HAP-1 (cell line): ENCODE data around the gene SLC20A1.
A peak's percentile ranks its signal among the peaks of the same experiment; 100 is the strongest.

Experiments used
- DNase-seq, 2 experiments: peaks; one replicate each; pipeline ENCODE4 v3.0.0-alpha.2; 2016 to 2020; ENCODE audit warnings: low spot score in 2 of 2
- H3K27me3 ChIP-seq: fragments of 250-450 bp; sonication (Bioruptor Pico); 2 replicates; pipeline ENCODE4 v1.5.1; 2020; ENCODE audit warnings: low read depth, mild to moderate bottlenecking, moderate library complexity
- H3K36me3 ChIP-seq: fragments of 250-450 bp; sonication (Bioruptor Pico); replicated peaks from 2 replicates; pipeline ENCODE4 v1.5.1; 2020; ENCODE audit warnings: mild to moderate bottlenecking
- H3K4me1 ChIP-seq: fragments of 250-450 bp; sonication (Bioruptor Pico); 2 replicates; pipeline ENCODE4 v1.5.1; 2020; ENCODE audit warnings: mild to moderate bottlenecking
- H3K4me3 ChIP-seq: fragments of 250-450 bp; sonication (Bioruptor Pico); 2 replicates; pipeline ENCODE4 v1.5.1; 2020; ENCODE audit warnings: mild to moderate bottlenecking, moderate library complexity
- H3K9me3 ChIP-seq: fragments of 250-450 bp; sonication (Bioruptor Pico); 2 replicates; pipeline ENCODE4 v1.5.1; 2020; ENCODE audit warnings: mild to moderate bottlenecking, moderate library complexity
- in situ Hi-C: fragments of 300-500 bp; cut with MboI; formaldehyde crosslinking; loops from 3 replicates; pipeline ENCODE4 v1.14.3; 2020; ENCODE audit warnings: low sequenced_read_pairs, inconsistent platforms, mixed read lengths

Gene SLC20A1

DNA sequence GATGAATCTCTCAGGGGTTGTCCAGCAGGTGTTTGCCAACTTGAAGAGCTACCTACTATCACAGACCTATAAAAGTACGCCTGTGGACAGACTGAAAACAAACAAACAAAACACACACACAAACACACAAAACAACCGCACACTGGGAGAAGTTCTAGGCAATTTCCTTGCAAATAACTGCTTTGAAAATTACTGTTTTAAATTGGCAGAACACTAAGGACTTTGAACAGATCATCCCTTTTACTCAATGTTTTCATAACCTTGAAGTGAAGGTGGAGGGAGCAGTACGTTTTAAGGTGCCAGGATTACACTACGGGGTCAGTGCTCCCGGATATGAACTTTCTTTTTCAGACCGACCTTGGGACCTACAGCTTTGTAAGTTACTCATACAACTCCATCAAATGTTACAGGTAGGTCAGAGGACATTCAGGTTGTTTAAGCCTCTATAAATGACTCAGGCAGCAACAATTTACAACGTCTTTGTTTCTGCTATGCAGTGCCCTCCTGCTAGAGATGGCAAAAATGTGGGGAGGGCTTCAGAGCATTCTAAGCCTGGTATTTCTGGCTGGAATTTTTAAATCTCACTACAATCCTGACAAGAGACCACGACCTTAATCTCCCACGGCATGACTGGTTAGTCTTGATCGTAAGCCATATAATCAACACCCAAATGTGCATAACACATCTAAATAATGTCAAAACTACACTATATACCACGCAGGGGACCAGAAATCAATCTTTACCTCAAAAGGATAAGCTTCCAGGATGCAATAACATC lies 1.4 kb upstream of the SLC20A1 start:
- Histone ChIP-seq H3K36me3 (peaks cover 21% of the 10 kb centered on the region), H3K27me3 (no peaks in the 10 kb centered on the region), H3K4me3 (peak overlapping the region; percentile 79), H3K4me1 (peaks cover 20% of the 10 kb centered on the region), H3K9me3 (no peaks in the 10 kb centered on the region)
- in situ Hi-C loops, result no loop called here
- no peak for DNase-seq

DNA sequence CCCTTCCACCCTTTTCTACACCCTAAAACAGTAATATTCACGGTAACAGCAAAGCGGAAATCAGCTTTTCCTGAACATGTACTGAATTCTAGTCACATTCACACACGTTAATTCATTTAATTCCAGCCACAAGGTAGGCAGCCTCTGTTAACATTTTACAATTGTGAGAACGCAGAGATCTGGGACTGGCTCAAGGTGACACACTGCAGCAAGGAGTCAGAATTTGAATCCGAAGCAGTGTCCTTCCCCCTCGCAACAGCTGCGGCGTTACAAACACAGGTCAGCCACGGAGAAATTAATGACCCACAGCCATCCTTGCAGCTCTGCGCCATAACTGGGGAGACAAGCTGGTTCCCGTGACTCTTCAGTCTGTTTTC lies 818 bp upstream of the SLC20A1 start:
- DNase-seq, result peak in 1 of 2 experiments; percentile 6
- in situ Hi-C loops, result no loop called here
- Histone ChIP-seq H3K4me3 (peak overlapping the region; percentile 79), H3K4me1 (peaks cover 20% of the 10 kb centered on the region), H3K36me3 (peaks cover 27% of the 10 kb centered on the region), H3K9me3 (no peaks in the 10 kb centered on the region), H3K27me3 (no peaks in the 10 kb centered on the region)

DNA sequence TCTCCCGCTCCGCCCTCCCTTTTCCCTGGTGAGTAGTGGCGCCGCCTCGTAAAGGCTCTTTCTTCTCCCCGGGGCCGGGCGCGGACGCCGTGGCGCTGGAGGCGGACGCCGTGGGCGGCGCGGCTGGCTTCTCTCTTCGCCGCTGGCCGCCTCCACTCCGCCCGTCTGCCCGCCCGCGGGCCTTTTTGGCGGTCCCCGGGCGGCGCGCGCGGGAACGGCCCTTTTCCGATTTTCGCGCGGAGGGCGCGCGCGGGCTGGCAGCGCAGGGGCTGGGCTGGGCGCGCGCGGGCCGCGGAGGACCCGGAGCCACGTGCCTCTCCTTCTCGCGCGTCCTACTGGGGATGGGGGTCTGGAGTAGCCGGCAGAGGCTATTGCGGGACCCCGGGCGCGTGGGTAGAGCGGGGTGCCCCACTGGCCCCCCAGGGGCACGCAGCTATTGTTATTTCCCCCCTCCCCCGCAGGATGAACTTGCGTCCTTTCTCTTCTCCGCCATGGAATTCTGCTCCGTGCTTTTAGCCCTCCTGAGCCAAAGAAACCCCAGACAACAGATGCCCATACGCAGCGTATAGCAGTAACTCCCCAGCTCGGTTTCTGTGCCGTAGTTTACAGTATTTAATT lies 472 bp downstream of the SLC20A1 start:
- no peak for DNase-seq
- peak overlapping the region; percentile 79 for H3K4me3 ChIP-seq
- H3K27me3 ChIP-seq, result no peaks in the 10 kb centered on the region
- peaks cover 37% of the 10 kb centered on the region for H3K36me3 ChIP-seq
- no peaks in the 10 kb centered on the region for H3K9me3 ChIP-seq
- in situ Hi-C loops, result no loop called here
- peaks cover 20% of the 10 kb centered on the region for H3K4me1 ChIP-seq

DNA sequence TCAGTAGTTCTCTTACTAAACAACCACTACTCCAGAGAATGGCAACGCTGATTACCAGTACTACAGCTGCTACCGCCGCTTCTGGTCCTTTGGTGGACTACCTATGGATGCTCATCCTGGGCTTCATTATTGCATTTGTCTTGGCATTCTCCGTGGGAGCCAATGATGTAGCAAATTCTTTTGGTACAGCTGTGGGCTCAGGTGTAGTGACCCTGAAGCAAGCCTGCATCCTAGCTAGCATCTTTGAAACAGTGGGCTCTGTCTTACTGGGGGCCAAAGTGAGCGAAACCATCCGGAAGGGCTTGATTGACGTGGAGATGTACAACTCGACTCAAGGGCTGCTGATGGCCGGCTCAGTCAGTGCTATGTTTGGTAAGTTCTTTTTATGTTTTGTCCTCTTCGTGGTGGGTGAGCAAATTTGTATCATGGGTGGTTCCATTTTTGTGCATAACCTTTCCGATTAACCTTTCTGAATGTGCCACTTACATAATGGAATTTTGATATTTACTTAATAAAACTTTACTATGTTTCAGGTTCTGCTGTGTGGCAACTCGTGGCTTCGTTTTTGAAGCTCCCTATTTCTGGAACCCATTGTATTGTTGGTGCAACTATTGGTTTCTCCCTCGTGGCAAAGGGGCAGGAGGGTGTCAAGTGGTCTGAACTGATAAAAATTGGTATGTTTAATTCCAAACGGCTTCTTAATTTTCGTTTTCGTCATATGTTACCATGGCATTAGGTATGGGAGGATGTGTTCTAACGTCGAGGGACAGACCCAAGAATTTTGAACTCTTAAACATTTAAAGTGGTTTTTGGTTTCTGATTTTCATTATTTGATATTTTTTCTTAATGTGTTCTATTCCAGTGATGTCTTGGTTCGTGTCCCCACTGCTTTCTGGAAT lies 1.3 kb downstream of the SLC20A1 start:
- DNase-seq, result peak in 1 of 2 experiments; percentile 30
- Histone ChIP-seq H3K36me3 (peaks cover 45% of the 10 kb centered on the region), H3K4me3 (peak overlapping the region; percentile 79), H3K27me3 (no peaks in the 10 kb centered on the region), H3K9me3 (no peaks in the 10 kb centered on the region), H3K4me1 (peaks cover 20% of the 10 kb centered on the region)
- in situ Hi-C loops, result no loop called here

DNA sequence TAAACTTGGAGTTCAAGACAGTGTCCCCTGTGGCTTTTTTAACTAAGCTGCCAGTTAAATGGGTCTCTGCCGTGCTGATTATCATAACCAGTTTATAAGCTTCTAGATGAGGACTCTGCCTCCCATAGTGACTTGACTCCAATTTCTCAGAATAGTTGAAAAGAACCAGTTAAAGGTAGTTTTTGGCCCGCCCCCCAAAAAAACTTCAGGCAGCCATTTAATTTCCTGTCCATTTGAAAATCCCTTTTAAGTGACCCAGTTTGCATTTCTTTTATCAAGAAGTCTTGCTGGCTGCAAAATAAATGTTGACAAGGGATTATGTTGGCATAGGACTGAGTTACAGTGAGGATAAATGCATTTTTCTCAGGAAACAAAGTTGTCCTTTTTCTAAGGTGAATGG lies 2.3 kb downstream of the SLC20A1 start:
- Histone ChIP-seq H3K27me3 (no peaks in the 10 kb centered on the region), H3K36me3 (peaks cover 55% of the 10 kb centered on the region), H3K4me3 (no peak overlapping the region), H3K9me3 (no peaks in the 10 kb centered on the region), H3K4me1 (peaks cover 20% of the 10 kb centered on the region)
- peak; percentile 61 to 65 for DNase-seq
- in situ Hi-C loops, result no loop called here

DNA sequence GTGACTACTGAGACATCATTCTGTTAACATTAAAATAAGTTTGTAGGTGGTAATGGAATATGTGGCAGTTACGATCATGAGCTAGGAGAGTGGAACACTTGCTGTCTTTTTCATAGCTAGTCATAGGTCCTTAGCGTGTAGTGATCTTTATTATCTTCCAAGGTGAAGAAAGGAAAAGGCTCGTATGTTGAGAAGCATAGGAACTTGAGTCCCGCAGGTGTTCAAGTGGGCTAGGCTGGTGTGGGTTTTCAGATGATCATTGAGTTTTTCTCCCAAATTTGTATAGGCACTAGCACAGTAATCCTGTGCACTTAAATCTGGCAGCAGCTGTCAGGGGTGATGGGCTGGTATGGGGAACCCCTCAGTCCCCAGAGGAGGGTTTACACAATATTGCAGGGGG lies 10.9 kb downstream of the SLC20A1 start:
- no peak for DNase-seq
- Histone ChIP-seq H3K4me1 (no peaks in the 10 kb centered on the region), H3K27me3 (no peaks in the 10 kb centered on the region), H3K9me3 (no peaks in the 10 kb centered on the region), H3K4me3 (no peak overlapping the region), H3K36me3 (peaks cover 95% of the 10 kb centered on the region)
- in situ Hi-C loops, result no loop called here

DNA sequence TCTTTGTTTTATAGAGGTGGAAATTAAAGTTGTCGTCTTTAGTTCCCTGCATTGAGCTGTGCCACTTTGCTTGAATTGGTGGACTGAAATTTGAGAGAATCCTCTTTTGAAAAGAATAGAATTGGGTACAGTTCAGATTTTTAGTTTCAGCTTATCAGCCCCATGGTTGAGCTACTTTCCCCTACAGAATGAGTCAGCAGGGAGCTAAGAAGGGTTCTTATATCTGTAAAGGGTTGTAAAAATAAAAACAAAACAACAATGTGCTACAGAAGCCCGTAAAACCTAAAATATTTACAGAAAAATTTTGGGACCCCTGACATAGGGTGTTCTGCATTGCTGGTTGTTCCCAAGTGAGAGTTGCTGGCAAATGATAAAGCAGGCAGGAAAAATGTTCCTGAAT lies 12.6 kb downstream of the SLC20A1 start:
- no peaks in the 10 kb centered on the region for H3K27me3 ChIP-seq
- no peak overlapping the region for H3K4me3 ChIP-seq
- no peaks in the 10 kb centered on the region for H3K4me1 ChIP-seq
- peaks cover 95% of the 10 kb centered on the region for H3K36me3 ChIP-seq
- no peak for DNase-seq
- in situ Hi-C loops, result no loop called here
- no peaks in the 10 kb centered on the region for H3K9me3 ChIP-seq

DNA sequence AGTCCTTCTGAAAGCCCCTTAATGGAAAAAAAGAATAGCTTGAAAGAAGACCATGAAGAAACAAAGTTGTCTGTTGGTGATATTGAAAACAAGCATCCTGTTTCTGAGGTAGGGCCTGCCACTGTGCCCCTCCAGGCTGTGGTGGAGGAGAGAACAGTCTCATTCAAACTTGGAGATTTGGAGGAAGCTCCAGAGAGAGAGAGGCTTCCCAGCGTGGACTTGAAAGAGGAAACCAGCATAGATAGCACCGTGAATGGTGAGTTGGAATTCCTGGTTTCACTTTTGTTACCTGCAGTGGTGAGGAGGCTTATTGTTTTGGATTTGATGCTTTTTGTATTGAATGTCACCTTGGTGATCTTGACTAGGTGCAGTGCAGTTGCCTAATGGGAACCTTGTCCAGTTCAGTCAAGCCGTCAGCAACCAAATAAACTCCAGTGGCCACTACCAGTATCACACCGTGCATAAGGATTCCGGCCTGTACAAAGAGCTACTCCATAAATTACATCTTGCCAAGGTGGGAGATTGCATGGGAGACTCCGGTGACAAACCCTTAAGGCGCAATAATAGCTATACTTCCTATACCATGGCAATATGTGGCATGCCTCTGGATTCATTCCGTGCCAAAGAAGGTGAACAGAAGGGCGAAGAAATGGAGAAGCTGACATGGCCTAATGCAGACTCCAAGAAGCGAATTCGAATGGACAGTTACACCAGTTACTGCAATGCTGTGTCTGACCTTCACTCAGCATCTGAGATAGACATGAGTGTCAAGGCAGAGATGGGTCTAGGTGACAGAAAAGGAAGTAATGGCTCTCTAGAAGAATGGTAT lies 13.3 kb downstream of the SLC20A1 start:
- in situ Hi-C loops, result no loop called here
- Histone ChIP-seq H3K27me3 (no peaks in the 10 kb centered on the region), H3K36me3 (peaks cover 93% of the 10 kb centered on the region), H3K4me1 (no peaks in the 10 kb centered on the region), H3K9me3 (no peaks in the 10 kb centered on the region), H3K4me3 (no peak overlapping the region)
- DNase-seq, result no peak

DNA sequence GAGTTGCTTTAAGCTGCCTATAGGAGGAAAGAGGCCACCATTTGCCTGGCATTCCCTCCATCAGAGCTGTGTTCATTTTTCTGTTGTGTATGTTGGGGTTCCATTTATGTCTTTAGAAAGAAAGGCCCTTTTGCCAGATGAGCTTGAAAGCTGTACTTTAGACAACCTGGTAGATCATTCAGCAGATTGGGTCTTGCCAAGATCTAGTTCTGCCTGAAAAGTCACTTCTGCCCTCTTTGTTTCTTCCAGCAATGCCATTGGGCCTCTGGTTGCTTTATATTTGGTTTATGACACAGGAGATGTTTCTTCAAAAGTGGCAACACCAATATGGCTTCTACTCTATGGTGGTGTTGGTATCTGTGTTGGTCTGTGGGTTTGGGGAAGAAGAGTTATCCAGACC lies 14.4 kb downstream of the SLC20A1 start:
- Histone ChIP-seq H3K4me1 (no peaks in the 10 kb centered on the region), H3K4me3 (no peak overlapping the region), H3K9me3 (no peaks in the 10 kb centered on the region), H3K27me3 (no peaks in the 10 kb centered on the region), H3K36me3 (peaks cover 96% of the 10 kb centered on the region)
- in situ Hi-C loops, result no loop called here
- DNase-seq, result no peak

DNA sequence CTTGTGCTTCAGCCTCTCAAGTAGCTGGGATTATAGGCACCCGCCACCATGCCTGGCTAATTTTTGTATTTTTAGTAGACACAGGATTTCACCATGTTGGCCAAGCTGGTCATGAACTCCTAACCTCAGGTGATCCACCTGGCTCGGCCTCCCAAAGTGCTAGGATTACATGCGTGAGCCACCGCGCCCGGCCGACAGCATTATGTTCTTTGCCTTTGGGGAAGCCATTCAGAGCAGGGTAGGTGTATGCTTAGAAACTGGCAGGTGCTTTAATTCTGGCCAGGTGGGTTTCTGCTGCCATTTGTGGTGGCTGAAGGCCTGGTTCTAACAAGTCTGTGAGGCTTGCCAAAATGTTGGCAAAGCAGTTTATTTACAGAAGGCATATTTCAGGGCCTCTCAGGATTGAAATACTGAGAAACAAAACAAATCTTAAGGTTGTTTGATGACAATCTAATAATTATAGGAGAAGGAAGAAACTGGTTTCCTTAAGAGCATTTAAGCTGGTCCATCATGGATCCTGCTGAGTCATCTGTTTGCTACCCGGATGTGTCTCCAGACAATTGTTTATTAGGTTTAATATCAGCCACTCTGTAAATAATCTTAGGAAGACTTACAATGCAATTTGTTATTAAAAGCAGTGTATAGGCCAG lies 16.0 kb downstream of the SLC20A1 start:
- no peak for DNase-seq
- Histone ChIP-seq H3K4me3 (no peak overlapping the region), H3K9me3 (no peaks in the 10 kb centered on the region), H3K4me1 (no peaks in the 10 kb centered on the region), H3K27me3 (no peaks in the 10 kb centered on the region), H3K36me3 (peaks cover 81% of the 10 kb centered on the region)
- in situ Hi-C loops, result no loop called here

DNA sequence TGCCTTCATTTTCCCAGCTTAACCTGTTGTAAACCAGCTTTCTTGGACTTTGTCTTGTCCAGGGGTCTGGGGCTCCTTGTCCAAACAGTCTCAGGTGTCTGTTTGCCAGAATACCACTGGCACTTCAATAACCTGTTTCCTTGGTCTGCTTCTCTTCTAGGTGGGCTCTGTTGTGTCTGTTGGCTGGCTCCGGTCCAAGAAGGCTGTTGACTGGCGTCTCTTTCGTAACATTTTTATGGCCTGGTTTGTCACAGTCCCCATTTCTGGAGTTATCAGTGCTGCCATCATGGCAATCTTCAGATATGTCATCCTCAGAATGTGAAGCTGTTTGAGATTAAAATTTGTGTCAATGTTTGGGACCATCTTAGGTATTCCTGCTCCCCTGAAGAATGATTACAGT lies 17.0 kb downstream of the SLC20A1 start:
- in situ Hi-C loops, result no loop called here
- H3K4me3 ChIP-seq, result no peak overlapping the region
- no peaks in the 10 kb centered on the region for H3K27me3 ChIP-seq
- no peak for DNase-seq
- no peaks in the 10 kb centered on the region for H3K9me3 ChIP-seq
- H3K36me3 ChIP-seq, result peaks cover 72% of the 10 kb centered on the region
- no peaks in the 10 kb centered on the region for H3K4me1 ChIP-seq

DNA sequence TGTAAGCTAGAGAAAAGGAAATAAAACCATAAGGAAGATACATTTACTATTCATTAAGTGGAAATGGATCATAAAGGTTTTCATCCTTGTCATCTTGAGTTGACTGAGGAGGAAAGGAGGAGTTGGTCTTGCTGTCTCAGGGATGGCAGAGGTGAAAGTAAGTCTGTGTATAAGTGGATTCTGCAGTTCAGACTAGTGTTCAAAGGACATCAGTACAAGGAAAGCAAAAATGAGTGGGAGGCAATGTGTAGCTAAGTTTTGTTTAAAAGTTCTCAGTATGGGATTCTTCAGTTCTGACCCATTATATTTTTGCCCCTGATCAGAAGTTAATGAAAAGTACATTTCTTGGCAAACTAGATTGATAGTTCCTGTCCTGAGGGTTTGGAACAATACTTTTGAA lies 18.9 kb downstream of the SLC20A1 start:
- Histone ChIP-seq H3K4me1 (no peaks in the 10 kb centered on the region), H3K36me3 (peaks cover 52% of the 10 kb centered on the region), H3K9me3 (no peaks in the 10 kb centered on the region), H3K27me3 (no peaks in the 10 kb centered on the region), H3K4me3 (no peak overlapping the region)
- no peak for DNase-seq
- in situ Hi-C loops, result no loop called here
